ENCODE results near the gene SIK2.

DNA sequence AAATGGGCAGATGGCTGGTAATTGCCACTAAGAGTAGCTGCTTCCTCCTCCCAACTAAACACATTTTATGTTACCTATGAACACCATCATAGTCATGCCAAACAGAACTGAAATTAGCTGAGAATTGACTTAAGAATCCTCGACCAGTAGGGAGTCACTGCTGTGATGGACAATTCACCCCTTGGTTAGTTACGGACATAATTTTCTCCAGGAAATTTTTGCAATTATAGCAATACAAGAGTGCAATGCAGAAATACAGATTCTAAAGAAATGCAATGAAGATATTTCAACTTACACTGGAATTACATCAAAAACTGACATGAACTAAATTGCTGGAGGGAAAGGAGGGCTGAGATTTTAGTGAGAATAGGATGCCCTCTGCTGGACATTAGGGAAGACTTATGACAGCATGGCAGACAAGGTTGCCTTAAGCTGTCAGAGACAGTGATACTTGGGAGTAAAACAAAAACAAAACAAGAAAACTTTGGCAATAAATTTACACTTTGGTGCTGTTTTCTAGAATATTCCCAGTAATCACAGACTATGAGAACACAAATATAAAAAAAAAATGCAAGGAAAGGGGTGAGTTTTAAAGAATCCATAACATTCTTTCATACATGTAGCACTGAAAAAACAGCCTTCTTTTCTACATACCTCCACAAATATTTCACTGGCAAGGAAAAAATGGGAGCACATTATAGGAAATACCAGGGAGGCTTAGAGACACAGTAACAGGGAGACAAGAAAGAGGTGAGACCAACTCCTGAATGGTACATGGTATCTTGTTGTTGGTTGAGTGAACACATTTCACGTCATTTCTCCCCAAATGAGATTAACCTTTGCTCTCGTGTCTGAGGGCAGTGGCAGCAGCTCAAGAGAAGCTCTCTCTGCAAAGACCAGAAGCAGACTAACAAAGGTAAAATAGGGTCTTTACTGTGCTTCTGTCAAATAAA is 175.1 kb downstream of the SIK2 start:
- TF ChIP-seq POLR2AphosphoS5 (IDR thresholded peaks at IDR 0.05; ENCODE audit: low read depth, low read length) = no peak
- TF ChIP-seq SIN3A (IDR thresholded peaks at IDR 0.05; ENCODE audit: borderline replicate concordance, insufficient read depth, low read length) = no peak

Measured in PFSK-1 (cell line).